Osteoblast (primary cell): Measurements from ENCODE around the gene LRRC8D. TPM values are rescaled to one million over a fixed set of nuclear protein-coding genes. Genes with fewer than 3 reads are reported as not detected.

ENCODE experiments used
- DNase-seq: peaks from one replicate; pipeline ENCODE4 v3.0.0; 2011; ENCODE audit warnings: low spot score, mixed read lengths; ENCODE audit not compliant: insufficient read length; ENCODE audit errors: missing footprints
- H2AFZ ChIP-seq: 2 replicates; pipeline ENCODE4 v1.6.0; 2011; ENCODE audit warnings: mild to moderate bottlenecking, low read length
- H3K27ac ChIP-seq: 2 replicates; pipeline ENCODE4 v1.5.1; 2011; ENCODE audit warnings: mild to moderate bottlenecking, low read depth, low read length, moderate library complexity
- H3K27me3 ChIP-seq: 2 replicates; pipeline ENCODE4 v1.6.0; 2012; ENCODE audit warnings: mild to moderate bottlenecking, control low read depth, inconsistent platforms, low read length, moderate library complexity; ENCODE audit not compliant: insufficient read depth
- H3K36me3 ChIP-seq: 2 replicates; pipeline ENCODE4 v1.5.1; 2011; ENCODE audit warnings: mild to moderate bottlenecking, low read length, control low read depth, moderate library complexity; ENCODE audit not compliant: insufficient read depth
- H3K4me1 ChIP-seq: 2 replicates; pipeline ENCODE4 v1.5.1; 2011; ENCODE audit warnings: mild to moderate bottlenecking, low read length, control low read depth, moderate library complexity; ENCODE audit not compliant: insufficient read depth
- H3K4me2 ChIP-seq: 2 replicates; pipeline ENCODE4 v1.6.0; 2011; ENCODE audit warnings: mild to moderate bottlenecking, low read length; ENCODE audit not compliant: insufficient read depth
- H3K4me3 ChIP-seq: fragments of 200-600 bp; sonication (generic); 3 replicates; pipeline ENCODE4 v1.5.1; 2012; ENCODE audit warnings: mild to moderate bottlenecking, low read length, inconsistent platforms; ENCODE audit not compliant: insufficient read depth
- H3K79me2 ChIP-seq: 2 replicates; pipeline ENCODE4 v1.6.0; 2012; ENCODE audit warnings: mild to moderate bottlenecking, low read length, control low read depth, inconsistent platforms; ENCODE audit not compliant: insufficient read depth
- H3K9me3 ChIP-seq: 2 replicates; pipeline ENCODE4 v1.5.1; 2011; ENCODE audit warnings: low read depth, low read length, control low read depth
- H4K20me1 ChIP-seq: 2 replicates; pipeline ENCODE4 v1.6.0; 2012; ENCODE audit warnings: mild to moderate bottlenecking, low read length, control low read depth; ENCODE audit not compliant: insufficient read depth
- total RNA-seq: library from RNA; depleted of rRNA; stranded (reverse); fragments of >200 nt; gene quantifications from 2 replicates; pipeline ENCODE4 v1.2.3, GENCODE V29; 2012
- TF ChIP-seq, protein P1 (sequence below): IDR thresholded peaks from 2 replicates; pipeline ENCODE4 v1.5.1; 2011; ENCODE audit warnings: mild to moderate bottlenecking, low read depth, low read length, moderate library complexity; ENCODE audit errors: extremely low read depth

Gene LRRC8D
- total RNA-seq, 1 donor, result 30.4 TPM

DNA sequence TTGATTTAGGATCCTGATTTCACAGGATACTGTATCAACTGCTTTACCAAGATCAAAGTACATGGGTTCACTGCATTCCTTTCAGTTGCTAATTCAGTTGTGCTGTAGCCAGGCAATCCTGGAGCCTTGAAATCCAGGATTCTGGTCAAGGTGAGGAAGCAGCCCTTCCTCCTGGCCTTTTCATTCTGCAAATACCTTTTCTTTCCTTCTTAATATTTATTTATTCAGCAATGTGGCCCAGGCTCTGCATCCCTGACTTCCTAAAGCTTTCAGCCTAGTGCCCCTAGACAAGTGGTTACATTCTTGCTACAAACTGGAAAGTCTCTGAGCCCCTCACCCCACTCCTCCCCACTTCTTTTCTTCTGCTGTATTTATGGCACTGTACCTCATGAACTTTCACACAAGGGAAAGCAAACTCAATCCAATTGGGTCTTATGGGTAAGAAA, 16.2 kb downstream of the LRRC8D start:
- H3K36me3 ChIP-seq, result no peaks in the 10 kb centered on the region
- H3K27ac ChIP-seq, result no peak overlapping the region
- no peaks in the 10 kb centered on the region for H3K79me2 ChIP-seq
- H3K4me2 ChIP-seq, result peak overlapping the region; percentile 18
- H3K9me3 ChIP-seq, result no peaks in the 10 kb centered on the region
- H3K4me3 ChIP-seq, result peak overlapping the region; percentile 41
- no peaks in the 10 kb centered on the region for H3K4me1 ChIP-seq
- peak overlapping the region; percentile 45 for H2AFZ ChIP-seq
- H4K20me1 ChIP-seq, result no peaks in the 10 kb centered on the region
- no peak for DNase-seq
- TF ChIP-seq, protein P1, sequence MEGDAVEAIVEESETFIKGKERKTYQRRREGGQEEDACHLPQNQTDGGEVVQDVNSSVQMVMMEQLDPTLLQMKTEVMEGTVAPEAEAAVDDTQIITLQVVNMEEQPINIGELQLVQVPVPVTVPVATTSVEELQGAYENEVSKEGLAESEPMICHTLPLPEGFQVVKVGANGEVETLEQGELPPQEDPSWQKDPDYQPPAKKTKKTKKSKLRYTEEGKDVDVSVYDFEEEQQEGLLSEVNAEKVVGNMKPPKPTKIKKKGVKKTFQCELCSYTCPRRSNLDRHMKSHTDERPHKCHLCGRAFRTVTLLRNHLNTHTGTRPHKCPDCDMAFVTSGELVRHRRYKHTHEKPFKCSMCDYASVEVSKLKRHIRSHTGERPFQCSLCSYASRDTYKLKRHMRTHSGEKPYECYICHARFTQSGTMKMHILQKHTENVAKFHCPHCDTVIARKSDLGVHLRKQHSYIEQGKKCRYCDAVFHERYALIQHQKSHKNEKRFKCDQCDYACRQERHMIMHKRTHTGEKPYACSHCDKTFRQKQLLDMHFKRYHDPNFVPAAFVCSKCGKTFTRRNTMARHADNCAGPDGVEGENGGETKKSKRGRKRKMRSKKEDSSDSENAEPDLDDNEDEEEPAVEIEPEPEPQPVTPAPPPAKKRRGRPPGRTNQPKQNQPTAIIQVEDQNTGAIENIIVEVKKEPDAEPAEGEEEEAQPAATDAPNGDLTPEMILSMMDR, result no peak
- peaks cover 4% of the 10 kb centered on the region for H3K27me3 ChIP-seq

DNA sequence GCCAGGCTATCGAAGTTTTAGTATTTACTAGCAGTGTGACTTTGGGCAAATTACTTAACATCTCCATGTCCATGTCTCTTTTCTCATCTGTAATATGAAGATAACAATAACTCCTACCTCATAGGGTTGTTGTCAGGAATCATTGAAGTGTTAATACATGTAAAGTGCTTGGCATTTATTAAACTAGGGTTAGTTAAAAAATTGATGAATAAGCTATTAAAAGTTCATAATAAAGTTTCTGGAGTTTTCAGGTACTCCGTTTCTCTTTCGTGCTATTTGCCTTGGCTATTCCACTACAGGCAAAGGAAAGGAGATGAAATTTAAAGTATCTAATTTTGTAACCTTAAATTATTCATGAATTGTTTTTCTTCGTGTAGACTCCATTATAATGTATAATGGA, 16.7 kb downstream of the LRRC8D start:
- H3K79me2 ChIP-seq, result no peaks in the 10 kb centered on the region
- H3K36me3 ChIP-seq, result no peaks in the 10 kb centered on the region
- H2AFZ ChIP-seq, result no peak overlapping the region
- no peak overlapping the region for H3K4me3 ChIP-seq
- TF ChIP-seq, protein P1, result no peak
- peaks cover 3% of the 10 kb centered on the region for H3K4me1 ChIP-seq
- DNase-seq, result no peak
- H4K20me1 ChIP-seq, result no peaks in the 10 kb centered on the region
- H3K27me3 ChIP-seq, result peaks cover 4% of the 10 kb centered on the region
- H3K4me2 ChIP-seq, result no peak overlapping the region
- no peaks in the 10 kb centered on the region for H3K9me3 ChIP-seq
- no peak overlapping the region for H3K27ac ChIP-seq

DNA sequence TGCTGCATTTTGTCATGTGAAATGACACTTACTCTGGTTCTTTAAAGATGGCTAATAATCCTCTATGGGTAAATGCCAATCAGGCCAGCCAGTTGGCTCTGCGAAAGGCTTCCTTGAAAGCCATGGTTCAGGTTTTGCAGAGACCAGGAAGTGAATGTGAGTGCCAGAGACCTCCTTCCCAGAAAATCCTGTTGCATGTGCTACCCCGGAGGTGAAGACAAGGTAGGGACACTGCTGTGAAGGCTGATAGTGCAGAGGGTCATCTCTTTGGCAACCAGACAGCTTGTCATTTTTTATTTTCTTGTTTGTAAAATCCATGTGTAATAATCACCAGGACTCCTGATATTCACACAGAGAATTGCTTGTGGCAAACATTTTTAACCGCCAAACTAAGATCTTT, 18.7 kb downstream of the LRRC8D start:
- H2AFZ ChIP-seq, result no peak overlapping the region
- H3K27me3 ChIP-seq, result no peaks in the 10 kb centered on the region
- no peak overlapping the region for H3K4me2 ChIP-seq
- TF ChIP-seq, protein P1, result no peak
- no peak overlapping the region for H3K4me3 ChIP-seq
- H3K27ac ChIP-seq, result no peak overlapping the region
- H4K20me1 ChIP-seq, result no peaks in the 10 kb centered on the region
- no peak for DNase-seq
- no peaks in the 10 kb centered on the region for H3K36me3 ChIP-seq
- H3K9me3 ChIP-seq, result no peaks in the 10 kb centered on the region
- H3K4me1 ChIP-seq, result peaks cover 13% of the 10 kb centered on the region
- peaks cover 9% of the 10 kb centered on the region for H3K79me2 ChIP-seq

DNA sequence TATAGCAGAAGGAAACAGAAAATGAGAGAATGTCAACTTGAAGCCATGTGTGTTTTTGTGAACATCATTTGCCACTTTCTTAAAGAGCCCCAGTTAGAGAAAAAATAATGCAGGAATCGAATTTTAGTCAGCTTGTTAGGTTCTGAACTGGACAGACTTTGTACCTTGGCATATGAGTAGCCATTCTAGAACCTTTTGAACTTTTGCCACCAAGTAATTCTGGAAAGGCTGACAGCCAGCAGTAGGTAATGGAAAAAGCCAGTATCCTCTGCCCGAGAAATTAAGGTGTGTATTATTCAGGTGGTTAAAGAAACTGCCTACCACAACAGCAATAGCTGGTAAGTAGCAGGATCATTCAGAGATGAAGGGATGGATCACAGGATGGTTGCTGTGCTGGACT, 20.7 kb downstream of the LRRC8D start:
- Histone ChIP-seq H3K27me3 (no peaks in the 10 kb centered on the region), H3K4me2 (no peak overlapping the region), H3K27ac (no peak overlapping the region), H2AFZ (no peak overlapping the region), H3K4me1 (peaks cover 17% of the 10 kb centered on the region), H4K20me1 (no peaks in the 10 kb centered on the region), H3K79me2 (peaks cover 23% of the 10 kb centered on the region), H3K4me3 (no peak overlapping the region), H3K9me3 (no peaks in the 10 kb centered on the region), H3K36me3 (no peaks in the 10 kb centered on the region)
- no peak for DNase-seq
- TF ChIP-seq, protein P1, result no peak
